ENCODE measurements around the gene ITGB3. TPM values are rescaled to one million over a fixed set of nuclear protein-coding genes. Genes with fewer than 3 reads are reported as not detected.

The ITGB3 gene
- total and polyA plus RNA-seq, 2 of the 4 experiments (the other 2 are of a cell fraction) = 9.8 to 17.6 TPM

- H3K9ac ChIP-seq (ENCODE audit: low read depth, low read length) = peak overlapping the region; percentile 39
- peak overlapping the region; percentile 98 for H3K4ac ChIP-seq (ENCODE audit: low read depth, low read length)
- BruUV-seq (replicated peaks) = no TSS peak
- peaks cover 51% of the 10 kb centered on the region for H3K4me1 ChIP-seq (ENCODE audit: control insufficient read depth, insufficient read depth, low read length)
- peak overlapping the region; percentile 99 for H2BK120ac ChIP-seq (ENCODE audit: low read depth, low read length)
- peak overlapping the region; percentile 93 to 97 for H4K8ac ChIP-seq (ENCODE audit: low read depth in 2 of 2, low read length in 2 of 2)
- in situ Hi-C loops (cut with MboI; ENCODE audit: low sequenced_read_pairs) = no loop called here
- intact Hi-C loops (cut with micrococcal nuclease) = loop anchor here (1.0 to 2.0 kb wide), 3 partner anchors 26 to 49 kb away; no protein-coding TSS in a partner anchor
- peak overlapping the region; percentile 95 for H2BK20ac ChIP-seq (ENCODE audit: low read depth, low read length)
- CTCF ChIA-PET = interaction anchor here (1.4 to 1.5 kb wide), 2 partner anchors 23 to 38 kb away, joined by 3 read pairs; no protein-coding TSS in a partner anchor
- POLR2A ChIA-PET (ENCODE audit: unreplicated experiment) = no interaction called here
- dilution Hi-C loops (cut with HindIII; ENCODE audit: low sequenced_read_pairs, unreplicated experiment) = no loop called here
- peaks cover 6% of the 10 kb centered on the region; the same call in 1 of the 2 replicates for H4K20me1 ChIP-seq (ENCODE audit: insufficient read depth, low read length)
- H2BK5ac ChIP-seq (ENCODE audit: low read depth, low read length, poor library complexity, severe bottlenecking) = peak overlapping the region; percentile 93
- H4K91ac ChIP-seq (ENCODE audit: insufficient read depth, low read depth, low read length) = peak overlapping the region; percentile 99
- H3K9me1 ChIP-seq (ENCODE audit: insufficient read depth, low read length) = peaks cover 51% of the 10 kb centered on the region
- peak overlapping the region; percentile 90 for H2AK9ac ChIP-seq (replicated peaks; ENCODE audit: low read depth, low read length, poor library complexity)
- H3K14ac ChIP-seq (replicated peaks; ENCODE audit: low read depth, low read length) = peak overlapping the region; percentile 99
- peak overlapping the region; percentile 29 for H2AFZ ChIP-seq (replicated peaks; ENCODE audit: low read length, poor library complexity)
- H3K9me3 ChIP-seq (ENCODE audit: control insufficient read depth, insufficient read depth, low read length) = no peaks in the 10 kb centered on the region
- no peak overlapping the region for H3K4me3 ChIP-seq (ENCODE audit: insufficient read depth, low read depth, low read length)
- H3K79me1 ChIP-seq (ENCODE audit: low read depth in 1 of 2, low read length in 2 of 2) = peaks cover 4 to 53% of the 10 kb centered on the region in 2 experiments; a peak in 3 of 4 replicates
- TF ChIP-seq BHLHE40 (IDR thresholded peaks at IDR 0.05; ENCODE audit: low read depth, low read length) (peak; percentile 65; the same call in 1 of the 2 replicates), MXI1 (IDR thresholded peaks at IDR 0.05; ENCODE audit: borderline replicate concordance, low read depth, low read length) (peak; percentile 15; the same call in 1 of the 2 replicates), MAZ (IDR thresholded peaks at IDR 0.05; ENCODE audit: borderline replicate concordance, low read depth, low read length) (peak; percentile 93), FOS (IDR thresholded peaks at IDR 0.05; ENCODE audit: low read depth, low read length) (no peak; the same call in 1 of the 2 replicates), CTCF (conservative IDR thresholded peaks at IDR 0.05; ENCODE audit: low read depth, low read length) (peak; percentile 31; the same call in 1 of the 2 replicates), CHD1 (IDR thresholded peaks at IDR 0.05; ENCODE audit: low read depth, low read length) (peak; percentile 83; the same call in 1 of the 2 replicates), NFE2L2 (IDR thresholded peaks at IDR 0.05; ENCODE audit: low read depth, low read length) (no peak), CEBPB (IDR thresholded peaks at IDR 0.05; ENCODE audit: low read depth, low read length) (peak; percentile 84), SMC3 (IDR thresholded peaks at IDR 0.05; ENCODE audit: low read depth, low read length) (no peak; the same call in 1 of the 2 replicates), RFX5 (IDR thresholded peaks at IDR 0.05; ENCODE audit: low read depth, low read length) (no peak), RAD21 (IDR thresholded peaks at IDR 0.05; ENCODE audit: low read length) (peak; percentile 34), POLR2A (IDR thresholded peaks at IDR 0.05; ENCODE audit: low read depth, low read length) (no peak; the same call in 1 of the 2 replicates), RCOR1 (IDR thresholded peaks at IDR 0.05; ENCODE audit: insufficient replicate concordance, low read length) (peak; percentile 21)
- DNase-seq (peak; percentile 97), ATAC-seq (ENCODE audit: low read depth) (peak; percentile 79)
- H3K23ac ChIP-seq (ENCODE audit: low read depth, low read length) = peak overlapping the region; percentile 99
- H3K18ac ChIP-seq (ENCODE audit: low read depth, low read length) = peak overlapping the region; percentile 78
- H4K5ac ChIP-seq (ENCODE audit: low read depth, low read length) = peak overlapping the region; percentile 95
- WGBS, 2 experiments (ENCODE audit: extremely low coverage in 2 of 2, insufficient read length in 1 of 2) = 43% methylated on average over 3 of the region's 10 CpGs; no CpG with 5 or more reads in 1 of the 2 experiments
- peak overlapping the region; percentile 90 for H3K56ac ChIP-seq (ENCODE audit: extremely low read depth, insufficient read depth, low read length)
- H2AK5ac ChIP-seq (ENCODE audit: low read depth, low read length) = peak overlapping the region; percentile 100
- peaks cover under 1% of the 10 kb centered on the region for H3K36me3 ChIP-seq (ENCODE audit: control insufficient read depth, insufficient read depth, low read length)
- H3K4me2 ChIP-seq (ENCODE audit: low read depth, low read length) = peak overlapping the region; percentile 19; the same call in 1 of the 2 replicates
- H2BK15ac ChIP-seq (ENCODE audit: low read depth, low read length) = peak overlapping the region; percentile 98
- no peaks in the 10 kb centered on the region for H3K27me3 ChIP-seq (ENCODE audit: control insufficient read depth, insufficient read depth, low read length)
- peak overlapping the region; percentile 84 for H3K27ac ChIP-seq (ENCODE audit: insufficient read depth, low read length)
Measured at GRCh38 chr17:47279062-47279801, 25.6 kb downstream of the ITGB3 start.
